Measurements from ENCODE around the gene SLC2A13.
"Not testable (repeated sequence)": the region's sequence is repeated elsewhere in the genome, so short reads cannot be mapped to it uniquely, and the experiment has no call there.

SLC2A13 gene

GRCh38 chr12:39755478-39755877 lies 350.4 kb downstream of the SLC2A13 start:
- Histone ChIP-seq H3K4me3 (ENCODE audit: low read depth, low read length) (no peak overlapping the region), H3K4me1 (ENCODE audit: control insufficient read depth, insufficient read depth, low read length) (peaks cover 16% of the 10 kb centered on the region), H3K9ac (ENCODE audit: low read depth, low read length) (no peak overlapping the region), H3K36me3 (ENCODE audit: control insufficient read depth, insufficient read depth, low read length) (no peaks in the 10 kb centered on the region), H3K9me3 (ENCODE audit: control insufficient read depth, insufficient read depth, low read length) (no peaks in the 10 kb centered on the region), H3K27me3 (ENCODE audit: control insufficient read depth, insufficient read depth, low read length) (no peaks in the 10 kb centered on the region)

- Histone ChIP-seq H3K4me3 (ENCODE audit: low read depth, low read length) (no peak overlapping the region), H3K27me3 (ENCODE audit: control insufficient read depth, insufficient read depth, low read length) (no peaks in the 10 kb centered on the region), H3K9me3 (ENCODE audit: control insufficient read depth, insufficient read depth, low read length) (no peaks in the 10 kb centered on the region), H3K9ac (ENCODE audit: low read depth, low read length) (no peak overlapping the region), H3K36me3 (ENCODE audit: control insufficient read depth, insufficient read depth, low read length) (no peaks in the 10 kb centered on the region), H3K4me1 (ENCODE audit: control insufficient read depth, insufficient read depth, low read length) (peaks cover 16% of the 10 kb centered on the region)
Observed at GRCh38 chr12:39752482-39753137, 353.3 kb downstream of the SLC2A13 start.

GRCh38 chr12:39746151-39746550 lies 359.7 kb downstream of the SLC2A13 start:
- not testable (repeated sequence) for H3K4me3 ChIP-seq (ENCODE audit: low read depth, low read length); H3K9me3 ChIP-seq (ENCODE audit: control insufficient read depth, insufficient read depth, low read length)

GRCh38 chr12:39743655-39744054 lies 362.2 kb downstream of the SLC2A13 start:
- Histone ChIP-seq H3K36me3 (ENCODE audit: control insufficient read depth, insufficient read depth, low read length) (peaks cover 3% of the 10 kb centered on the region), H3K9me3 (ENCODE audit: control insufficient read depth, insufficient read depth, low read length) (no peaks in the 10 kb centered on the region), H3K27me3 (ENCODE audit: control insufficient read depth, insufficient read depth, low read length) (no peaks in the 10 kb centered on the region), H3K4me3 (ENCODE audit: low read depth, low read length) (no peak overlapping the region), H3K9ac (ENCODE audit: low read depth, low read length) (no peak overlapping the region), H3K4me1 (ENCODE audit: control insufficient read depth, insufficient read depth, low read length) (no peaks in the 10 kb centered on the region)

More at GRCh38 chr12:39746151-39746550, 359.7 kb downstream of the SLC2A13 start:
- not testable (repeated sequence) for H3K27me3 ChIP-seq (ENCODE audit: control insufficient read depth, insufficient read depth, low read length); H3K36me3 ChIP-seq (ENCODE audit: control insufficient read depth, insufficient read depth, low read length); H3K4me1 ChIP-seq (ENCODE audit: control insufficient read depth, insufficient read depth, low read length); H3K9ac ChIP-seq (ENCODE audit: low read depth, low read length)

- no peaks in the 10 kb centered on the region for H3K4me1 ChIP-seq (ENCODE audit: control insufficient read depth, insufficient read depth, low read length)
- no peak overlapping the region for H3K4me3 ChIP-seq (ENCODE audit: low read depth, low read length)
- H3K27me3 ChIP-seq (ENCODE audit: control insufficient read depth, insufficient read depth, low read length): no peaks in the 10 kb centered on the region
- H3K9me3 ChIP-seq (ENCODE audit: control insufficient read depth, insufficient read depth, low read length): peaks cover 4% of the 10 kb centered on the region
- H3K9ac ChIP-seq (ENCODE audit: low read depth, low read length): no peak overlapping the region
- no peaks in the 10 kb centered on the region for H3K36me3 ChIP-seq (ENCODE audit: control insufficient read depth, insufficient read depth, low read length)
Observed at GRCh38 chr12:39736406-39736805, 369.5 kb downstream of the SLC2A13 start.

- Histone ChIP-seq H3K9ac (ENCODE audit: low read depth, low read length) (no peak overlapping the region), H3K4me1 (ENCODE audit: control insufficient read depth, insufficient read depth, low read length) (no peaks in the 10 kb centered on the region), H3K4me3 (ENCODE audit: low read depth, low read length) (no peak overlapping the region), H3K36me3 (ENCODE audit: control insufficient read depth, insufficient read depth, low read length) (no peaks in the 10 kb centered on the region), H3K9me3 (ENCODE audit: control insufficient read depth, insufficient read depth, low read length) (no peaks in the 10 kb centered on the region), H3K27me3 (ENCODE audit: control insufficient read depth, insufficient read depth, low read length) (no peaks in the 10 kb centered on the region)
Observed at GRCh38 chr12:39723831-39724230, 382.1 kb downstream of the SLC2A13 start.

- Histone ChIP-seq H3K9me3 (ENCODE audit: control insufficient read depth, insufficient read depth, low read length) (no peaks in the 10 kb centered on the region), H3K4me1 (ENCODE audit: control insufficient read depth, insufficient read depth, low read length) (no peaks in the 10 kb centered on the region), H3K36me3 (ENCODE audit: control insufficient read depth, insufficient read depth, low read length) (no peaks in the 10 kb centered on the region), H3K4me3 (ENCODE audit: low read depth, low read length) (no peak overlapping the region), H3K9ac (ENCODE audit: low read depth, low read length) (no peak overlapping the region), H3K27me3 (ENCODE audit: control insufficient read depth, insufficient read depth, low read length) (no peaks in the 10 kb centered on the region)
Observed at GRCh38 chr12:39722504-39722903, 383.4 kb downstream of the SLC2A13 start.

GRCh38 chr12:39713552-39713951 lies 392.3 kb downstream of the SLC2A13 start:
- Histone ChIP-seq H3K4me3 (ENCODE audit: low read depth, low read length) (no peak overlapping the region), H3K27me3 (ENCODE audit: control insufficient read depth, insufficient read depth, low read length) (no peaks in the 10 kb centered on the region)

GRCh38 chr12:39712334-39712733 lies 393.5 kb downstream of the SLC2A13 start:
- H3K4me3 ChIP-seq (ENCODE audit: low read depth, low read length): no peak overlapping the region
- no peaks in the 10 kb centered on the region for H3K36me3 ChIP-seq (ENCODE audit: control insufficient read depth, insufficient read depth, low read length)
- H3K9me3 ChIP-seq (ENCODE audit: control insufficient read depth, insufficient read depth, low read length): no peaks in the 10 kb centered on the region
- H3K4me1 ChIP-seq (ENCODE audit: control insufficient read depth, insufficient read depth, low read length): no peaks in the 10 kb centered on the region
- no peaks in the 10 kb centered on the region for H3K27me3 ChIP-seq (ENCODE audit: control insufficient read depth, insufficient read depth, low read length)
- H3K9ac ChIP-seq (ENCODE audit: low read depth, low read length): no peak overlapping the region

More at GRCh38 chr12:39713552-39713951, 392.3 kb downstream of the SLC2A13 start:
- Histone ChIP-seq H3K9me3 (ENCODE audit: control insufficient read depth, insufficient read depth, low read length) (no peaks in the 10 kb centered on the region), H3K9ac (ENCODE audit: low read depth, low read length) (no peak overlapping the region), H3K36me3 (ENCODE audit: control insufficient read depth, insufficient read depth, low read length) (no peaks in the 10 kb centered on the region), H3K4me1 (ENCODE audit: control insufficient read depth, insufficient read depth, low read length) (no peaks in the 10 kb centered on the region)
